Measurements from ENCODE around the gene PSMD1.
A peak's percentile ranks its signal among the peaks of the same experiment; 100 is the strongest.

The PSMD1 gene

DNA sequence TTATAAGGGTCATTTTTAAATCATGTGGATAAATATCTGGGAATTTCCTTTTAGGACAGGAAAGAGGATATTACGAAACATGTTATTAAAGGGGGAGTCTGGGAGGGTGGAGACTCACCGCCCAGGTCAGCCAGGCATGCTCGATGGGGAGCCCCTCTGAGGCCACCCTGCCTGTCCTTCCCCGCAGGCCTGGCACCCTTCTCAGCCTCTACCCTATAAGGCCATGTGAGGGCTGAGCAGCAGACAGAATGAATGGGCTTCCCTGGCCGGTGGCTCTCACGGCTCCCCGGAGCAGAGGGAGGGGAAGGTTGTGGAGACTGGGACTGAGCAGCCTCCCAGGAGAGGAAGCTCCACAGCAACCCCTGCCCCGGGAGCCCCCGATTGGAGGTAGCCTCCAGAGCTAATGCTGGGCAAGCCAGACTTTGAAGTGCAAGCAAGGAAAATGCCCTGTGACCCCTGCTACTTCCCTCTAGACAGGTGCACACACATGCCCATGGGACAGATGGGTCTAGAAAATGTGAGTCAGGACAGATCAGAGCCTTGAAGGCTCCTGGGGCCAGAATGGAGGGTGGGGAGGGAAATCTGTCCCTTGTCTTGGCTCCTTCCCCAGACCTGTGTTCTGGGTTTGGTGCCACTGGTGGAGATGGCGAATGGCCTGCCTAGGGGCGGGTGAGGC lies 128.5 kb downstream of the PSMD1 start:
- H3K36me3 Mint-ChIP-seq (ENCODE audit: low read depth), result no peaks in the 10 kb centered on the region
- H3K9me3 Mint-ChIP-seq, result no peaks in the 10 kb centered on the region
- no peak overlapping the region for H3K27ac Mint-ChIP-seq
- H3K27me3 Mint-ChIP-seq (ENCODE audit: low read depth), result peaks cover 8% of the 10 kb centered on the region
- no peak overlapping the region for H3K4me3 Mint-ChIP-seq
- H3K4me1 Mint-ChIP-seq, result peaks cover 19% of the 10 kb centered on the region
- TF ChIP-seq, protein P1, sequence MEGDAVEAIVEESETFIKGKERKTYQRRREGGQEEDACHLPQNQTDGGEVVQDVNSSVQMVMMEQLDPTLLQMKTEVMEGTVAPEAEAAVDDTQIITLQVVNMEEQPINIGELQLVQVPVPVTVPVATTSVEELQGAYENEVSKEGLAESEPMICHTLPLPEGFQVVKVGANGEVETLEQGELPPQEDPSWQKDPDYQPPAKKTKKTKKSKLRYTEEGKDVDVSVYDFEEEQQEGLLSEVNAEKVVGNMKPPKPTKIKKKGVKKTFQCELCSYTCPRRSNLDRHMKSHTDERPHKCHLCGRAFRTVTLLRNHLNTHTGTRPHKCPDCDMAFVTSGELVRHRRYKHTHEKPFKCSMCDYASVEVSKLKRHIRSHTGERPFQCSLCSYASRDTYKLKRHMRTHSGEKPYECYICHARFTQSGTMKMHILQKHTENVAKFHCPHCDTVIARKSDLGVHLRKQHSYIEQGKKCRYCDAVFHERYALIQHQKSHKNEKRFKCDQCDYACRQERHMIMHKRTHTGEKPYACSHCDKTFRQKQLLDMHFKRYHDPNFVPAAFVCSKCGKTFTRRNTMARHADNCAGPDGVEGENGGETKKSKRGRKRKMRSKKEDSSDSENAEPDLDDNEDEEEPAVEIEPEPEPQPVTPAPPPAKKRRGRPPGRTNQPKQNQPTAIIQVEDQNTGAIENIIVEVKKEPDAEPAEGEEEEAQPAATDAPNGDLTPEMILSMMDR (IDR thresholded peaks at IDR 0.05; ENCODE audit: unreplicated experiment in 3 of 3), result no peak

DNA sequence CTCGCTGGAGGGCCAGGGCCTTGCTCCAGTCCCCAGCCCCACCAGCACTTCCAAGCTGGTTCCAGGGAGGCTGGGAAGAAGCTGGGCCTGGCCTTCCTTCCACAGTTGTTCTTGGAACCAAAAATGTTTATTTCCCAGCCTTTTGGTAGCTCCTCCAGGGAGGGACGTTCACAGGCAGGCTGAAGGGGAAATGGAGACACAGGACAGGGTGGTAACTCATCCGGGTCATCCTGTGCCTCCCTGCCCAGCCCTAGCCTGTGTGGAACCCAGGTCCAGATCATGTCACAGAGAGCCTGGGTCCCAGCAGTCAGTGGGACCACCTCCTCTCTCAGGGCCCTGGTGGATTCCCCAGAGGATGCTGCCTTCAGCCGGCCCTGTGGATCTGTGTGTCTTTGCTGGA lies 129.2 kb downstream of the PSMD1 start:
- no peak overlapping the region for H3K27ac Mint-ChIP-seq
- H3K4me3 Mint-ChIP-seq, result no peak overlapping the region
- H3K9me3 Mint-ChIP-seq, result no peaks in the 10 kb centered on the region
- H3K27me3 Mint-ChIP-seq (ENCODE audit: low read depth), result peaks cover 8% of the 10 kb centered on the region
- TF ChIP-seq, protein P1 (IDR thresholded peaks at IDR 0.05; ENCODE audit: unreplicated experiment in 3 of 3), result no peak
- no peaks in the 10 kb centered on the region for H3K36me3 Mint-ChIP-seq (ENCODE audit: low read depth)
- peaks cover 23% of the 10 kb centered on the region for H3K4me1 Mint-ChIP-seq

DNA sequence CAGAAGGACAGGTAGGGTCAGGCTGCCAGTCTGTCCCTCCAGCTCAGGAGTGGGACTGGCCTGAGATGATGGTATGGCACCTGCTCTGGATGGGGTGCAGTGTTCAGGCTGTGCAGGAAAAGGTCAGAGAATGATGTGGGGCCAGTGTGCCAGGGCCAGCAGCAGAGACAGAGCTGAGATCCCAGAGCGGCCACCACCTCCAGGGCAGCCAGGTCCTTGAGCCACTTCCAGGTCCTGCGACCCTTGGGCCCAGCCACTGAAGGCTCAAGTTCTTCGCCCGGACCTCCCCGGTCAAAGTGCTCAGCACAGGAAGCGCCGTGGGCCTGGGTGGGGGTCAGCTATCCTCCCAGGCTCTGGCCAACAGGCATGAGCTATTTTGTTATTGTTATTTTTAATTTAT lies 129.7 kb downstream of the PSMD1 start:
- Mint-ChIP-seq H3K27me3 (ENCODE audit: low read depth) (peaks cover 8% of the 10 kb centered on the region), H3K36me3 (ENCODE audit: low read depth) (no peaks in the 10 kb centered on the region), H3K27ac (no peak overlapping the region), H3K9me3 (no peaks in the 10 kb centered on the region), H3K4me1 (peaks cover 23% of the 10 kb centered on the region), H3K4me3 (no peak overlapping the region)
- TF ChIP-seq, protein P1 (IDR thresholded peaks at IDR 0.05; ENCODE audit: unreplicated experiment in 3 of 3), result no peak

DNA sequence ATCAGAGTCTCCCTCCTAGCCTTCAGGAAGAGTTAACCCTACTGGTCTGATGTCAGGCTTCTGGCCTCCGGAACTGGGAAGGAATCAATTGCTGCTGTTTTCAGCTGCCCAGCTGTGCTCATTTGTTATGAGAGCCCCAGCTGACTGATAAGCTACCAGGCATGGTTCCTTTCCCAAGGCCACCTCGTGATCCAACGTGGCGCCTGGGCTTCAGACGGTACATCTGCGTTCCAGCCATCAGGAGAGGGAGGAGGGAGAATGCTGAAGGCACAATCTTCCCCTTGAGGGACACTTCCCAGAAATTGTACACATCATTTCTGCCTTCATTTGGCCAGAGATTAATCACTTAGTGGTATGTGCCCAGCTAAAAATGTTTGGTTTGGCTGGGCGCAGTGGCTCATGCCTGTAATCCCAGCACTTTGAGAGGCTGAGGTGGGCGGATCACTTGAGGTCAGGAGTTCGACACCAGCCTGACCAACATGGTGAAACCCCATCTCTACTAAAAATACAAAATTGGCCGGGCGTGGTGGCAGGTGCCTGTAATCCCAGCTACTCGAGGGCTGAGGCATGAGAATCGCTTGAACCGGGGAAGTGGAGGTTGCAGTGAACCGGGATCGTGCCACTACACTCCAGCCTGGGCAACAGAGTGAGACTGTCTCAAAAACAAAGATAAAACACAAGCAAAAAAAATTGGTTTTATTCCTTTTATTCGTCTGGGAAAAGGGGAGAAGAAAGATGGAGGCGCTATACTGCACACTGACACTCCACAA lies 131.3 kb downstream of the PSMD1 start:
- no peaks in the 10 kb centered on the region for H3K9me3 Mint-ChIP-seq
- H3K36me3 Mint-ChIP-seq (ENCODE audit: low read depth), result no peaks in the 10 kb centered on the region
- peaks cover 33% of the 10 kb centered on the region for H3K4me1 Mint-ChIP-seq
- TF ChIP-seq, protein P1 (IDR thresholded peaks at IDR 0.05; ENCODE audit: unreplicated experiment in 3 of 3), result no peak
- H3K4me3 Mint-ChIP-seq, result no peak overlapping the region
- peak overlapping the region in 2 of 3 experiments; percentile 83 to 100 for H3K27ac Mint-ChIP-seq
- peaks cover 8% of the 10 kb centered on the region for H3K27me3 Mint-ChIP-seq (ENCODE audit: low read depth)

DNA sequence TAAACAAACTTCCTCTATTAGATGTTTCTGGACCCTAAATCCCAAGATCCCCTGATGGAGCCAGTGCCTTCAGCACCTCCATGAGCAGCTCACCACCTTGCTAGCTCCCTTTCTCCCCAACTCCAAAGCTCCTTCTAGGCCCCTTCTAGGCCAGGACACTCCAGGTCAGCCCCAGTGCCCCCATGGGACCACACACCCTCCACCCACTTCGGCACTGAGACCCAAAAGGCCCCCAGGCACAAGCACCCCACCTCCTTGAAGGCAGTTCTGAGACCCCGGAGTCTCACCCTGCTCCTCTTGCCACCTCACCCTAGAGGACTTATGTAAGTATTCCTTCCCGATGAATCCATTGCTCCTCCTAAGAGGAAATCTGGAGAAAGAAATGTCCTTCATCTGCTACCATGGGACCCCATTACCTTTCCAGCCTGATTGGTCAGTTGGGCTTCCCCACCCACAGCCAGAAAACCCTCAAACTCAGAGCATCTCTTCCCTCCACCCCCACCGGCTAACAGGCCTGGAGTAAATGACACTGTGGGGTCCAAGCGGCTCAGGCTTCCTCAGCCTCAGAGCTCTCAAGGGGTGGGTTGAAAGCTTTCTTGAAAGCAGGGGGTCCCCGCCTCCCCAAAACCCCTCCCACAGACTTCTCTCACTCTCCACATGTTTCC lies 132.0 kb downstream of the PSMD1 start:
- no peaks in the 10 kb centered on the region for H3K36me3 Mint-ChIP-seq (ENCODE audit: low read depth)
- H3K4me1 Mint-ChIP-seq, result peaks cover 33% of the 10 kb centered on the region
- TF ChIP-seq, protein P1 (IDR thresholded peaks at IDR 0.05; ENCODE audit: unreplicated experiment in 3 of 3), result no peak
- peak overlapping the region in 2 of 3 experiments; percentile 65 to 100 for H3K27ac Mint-ChIP-seq
- no peaks in the 10 kb centered on the region for H3K9me3 Mint-ChIP-seq
- peaks cover 7% of the 10 kb centered on the region for H3K27me3 Mint-ChIP-seq (ENCODE audit: low read depth)
- no peak overlapping the region for H3K4me3 Mint-ChIP-seq

Measured in nephron (organoid).